CD8-positive, alpha-beta memory T cell (primary cell): ENCODE measurements around the gene VAV2. TPM values are rescaled to one million over a fixed set of nuclear protein-coding genes. Genes with fewer than 3 reads are reported as not detected.

Experiments used
- CTCF ChIA-PET: fragments of 350-600 bp; sonication (Branson Sonifier 250); formaldehyde crosslinking; loops from one replicate; lab custom pipeline; 2021; ENCODE audit warnings: antibody characterized with exemption; lab: Charles Lee
- POLR2A ChIA-PET: fragments of 350-600 bp; sonication (Branson Sonifier 250); formaldehyde crosslinking; loops from one replicate; lab custom pipeline; 2021; ENCODE audit warnings: antibody characterized with exemption; lab: Charles Lee
- DNase-seq, 5 donors: peaks; one replicate each; pipeline versions ENCODE4 v3.0.0 to v3.0.0-alpha.2; 2020 to 2022; ENCODE audit warnings: mixed read lengths in 1 of 5
- H3K27ac ChIP-seq: one replicate; pipeline ENCODE4 v1.7.0; 2013; ENCODE audit warnings: low read depth, mild to moderate bottlenecking, low read length, moderate library complexity
- H3K27me3 ChIP-seq: 2 replicates; pipeline ENCODE4 v1.7.0; 2013; ENCODE audit warnings: low read length, mild to moderate bottlenecking; ENCODE audit not compliant: insufficient read depth, poor library complexity, severe bottlenecking
- H3K36me3 ChIP-seq: 2 replicates; pipeline ENCODE4 v1.7.0; 2013; ENCODE audit warnings: mild to moderate bottlenecking, low read length, moderate library complexity; ENCODE audit not compliant: insufficient read depth
- H3K4me1 ChIP-seq: 2 replicates; pipeline ENCODE4 v1.7.0; 2013; ENCODE audit warnings: mild to moderate bottlenecking, low read length, moderate library complexity; ENCODE audit not compliant: insufficient read depth
- H3K4me3 ChIP-seq: 2 replicates; pipeline ENCODE4 v1.7.0; 2013; ENCODE audit warnings: mild to moderate bottlenecking, low read length
- H3K9me3 ChIP-seq: 2 replicates; pipeline ENCODE4 v1.7.0; 2013; ENCODE audit warnings: mild to moderate bottlenecking, low read length
- H3K27ac Mint-ChIP-seq, 8 donors: one replicate each; pipeline ENCODE4 v1.8.0; 2020 to 2021; ENCODE audit warnings: mixed read lengths in 8 of 8, mild to moderate bottlenecking in 6 of 8, inconsistent platforms in 3 of 8, moderate library complexity in 3 of 8
- H3K27me3 Mint-ChIP-seq, 2 donors: one replicate each; pipeline ENCODE4 v1.8.0; 2020 to 2021; ENCODE audit warnings: mixed read lengths in 2 of 2, mild to moderate bottlenecking in 1 of 2, moderate library complexity in 1 of 2
- H3K36me3 Mint-ChIP-seq, 3 donors: one replicate each; pipeline ENCODE4 v1.8.0; 2020 to 2021; ENCODE audit warnings: mixed read lengths in 3 of 3, inconsistent platforms in 1 of 3, mild to moderate bottlenecking in 1 of 3
- H3K4me1 Mint-ChIP-seq, 3 donors: one replicate each; pipeline ENCODE4 v1.8.0; 2020 to 2021; ENCODE audit warnings: mixed read lengths in 3 of 3, inconsistent platforms in 1 of 3, mild to moderate bottlenecking in 1 of 3
- H3K4me3 Mint-ChIP-seq, 7 donors: one replicate each; pipeline ENCODE4 v1.8.0; 2020 to 2021; ENCODE audit warnings: mixed read lengths in 7 of 7, mild to moderate bottlenecking in 6 of 7, moderate library complexity in 4 of 7, inconsistent platforms in 2 of 7
- H3K9me3 Mint-ChIP-seq, 5 donors: one replicate each; pipeline ENCODE4 v1.8.0; 2020 to 2022; ENCODE audit warnings: mixed read lengths in 5 of 5, mild to moderate bottlenecking in 3 of 5, moderate library complexity in 2 of 5, inconsistent platforms in 1 of 5
- polyA plus RNA-seq: library from polyadenylated mRNA; unstranded; fragments of 300-500 nt; fragmentation: Illumina TruSeq; gene quantifications from one replicate; pipeline ENCODE4 v1.2.3, GENCODE V29; 2021
- total RNA-seq, 2 experiments: library from RNA; stranded (reverse); gene quantifications; one replicate each; pipeline ENCODE4 v1.2.3, GENCODE V29; 2021

VAV2 gene
- total and polyA plus RNA-seq, 3 experiments from 2014 or later = 1.1 to 7.6 (median 6.0) TPM

DNA sequence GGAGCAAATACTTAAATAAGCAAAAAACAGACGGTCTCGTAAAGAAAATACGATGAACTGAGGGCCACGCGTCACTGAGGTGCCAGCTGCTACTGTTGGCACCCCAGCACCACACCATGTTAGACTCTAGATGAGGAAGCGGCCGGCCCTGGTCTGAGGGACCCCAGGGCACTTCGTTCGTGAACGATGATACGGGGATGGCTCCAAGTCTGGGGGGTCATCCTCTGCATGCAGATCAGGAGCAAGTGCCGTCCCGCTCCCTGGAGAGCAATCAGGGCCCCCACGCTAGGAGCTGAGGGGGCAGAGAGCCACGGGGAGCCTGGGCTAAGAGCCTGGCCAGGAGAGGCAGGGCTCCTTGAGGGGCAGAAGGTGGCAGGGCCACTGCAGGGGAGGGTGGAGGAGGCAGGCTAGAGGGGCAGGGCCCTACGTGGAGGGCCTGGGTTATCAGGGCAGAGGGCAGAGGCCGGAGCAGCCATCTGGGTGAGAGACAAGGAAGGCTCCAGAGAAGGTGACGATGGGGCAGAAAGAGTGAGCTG, 278.1 kb downstream of the VAV2 start:
- ChIA-PET CTCF (interaction anchor here (1.0 to 2.5 kb wide), 2 partner anchors 11 to 31 kb away, joined by 4 to 9 read pairs; no protein-coding TSS in a partner anchor), POLR2A (no interaction called here)
- H3K4me1 Mint-ChIP-seq = peaks cover 8 to 16% (median 8%) of the 10 kb centered on the region in 3 donors
- no peak overlapping the region for H3K27ac Mint-ChIP-seq
- no peak overlapping the region for H3K27ac ChIP-seq
- no peak overlapping the region for H3K4me3 ChIP-seq
- no peak for DNase-seq
- no peaks in the 10 kb centered on the region for H3K36me3 Mint-ChIP-seq
- H3K4me3 Mint-ChIP-seq = no peak overlapping the region
- H3K4me1 ChIP-seq = peaks cover 16% of the 10 kb centered on the region
- no peaks in the 10 kb centered on the region for H3K9me3 Mint-ChIP-seq
- no peaks in the 10 kb centered on the region for H3K36me3 ChIP-seq
- H3K9me3 ChIP-seq = no peaks in the 10 kb centered on the region
- no peaks in the 10 kb centered on the region for H3K27me3 ChIP-seq
- peaks cover 7 to 18% of the 10 kb centered on the region in 2 donors for H3K27me3 Mint-ChIP-seq

DNA sequence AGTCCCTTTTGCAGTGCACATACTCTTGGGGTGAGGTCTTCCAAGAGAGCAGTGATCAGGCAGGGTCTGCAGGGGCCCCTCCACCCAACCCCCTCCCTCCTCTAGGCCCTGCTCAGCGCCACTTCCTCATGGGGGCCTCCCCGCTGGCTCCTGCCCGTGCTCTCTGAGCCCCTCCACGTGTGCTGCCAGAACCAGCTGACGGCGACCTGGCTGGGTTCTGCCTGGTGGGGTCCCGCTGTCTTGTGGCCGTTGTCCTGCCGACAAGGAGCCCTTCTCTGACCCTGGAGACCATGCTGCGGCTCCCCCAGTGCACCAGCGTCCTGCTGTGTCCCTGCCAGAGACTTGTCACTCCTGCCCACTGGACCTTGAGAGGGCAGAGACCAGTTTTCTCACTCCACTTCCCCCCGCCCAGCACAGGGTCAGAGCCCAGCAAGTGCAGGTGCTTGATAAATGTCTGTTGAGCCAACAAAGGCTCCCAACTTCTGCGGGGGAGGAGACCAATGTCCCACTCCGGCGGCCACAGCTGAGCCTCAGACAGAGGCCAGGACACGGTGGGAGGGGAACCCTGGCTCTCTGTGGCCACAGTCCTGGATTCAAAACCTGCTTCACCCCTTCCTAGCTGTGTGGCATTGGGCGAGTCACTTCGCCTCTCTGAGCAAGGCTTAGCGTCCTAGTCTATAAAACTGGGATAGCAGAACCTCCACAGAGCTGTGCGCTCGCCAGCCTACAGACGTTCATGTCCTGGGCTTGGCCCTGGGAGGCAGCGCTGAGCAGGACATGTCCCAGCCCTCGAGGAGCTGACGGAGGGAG, 278.8 kb downstream of the VAV2 start:
- Histone ChIP-seq H3K27me3 (no peaks in the 10 kb centered on the region), H3K27ac (no peak overlapping the region), H3K4me3 (no peak overlapping the region), H3K4me1 (peaks cover 23% of the 10 kb centered on the region), H3K36me3 (no peaks in the 10 kb centered on the region), H3K9me3 (no peaks in the 10 kb centered on the region)
- Mint-ChIP-seq H3K9me3 (no peaks in the 10 kb centered on the region), H3K36me3 (no peaks in the 10 kb centered on the region), H3K27ac (no peak overlapping the region), H3K27me3 (peaks cover 7 to 13% of the 10 kb centered on the region in 2 donors), H3K4me1 (peaks cover 8 to 16% (median 8%) of the 10 kb centered on the region in 3 donors), H3K4me3 (no peak overlapping the region)
- ChIA-PET POLR2A (no interaction called here), CTCF (interaction anchor here (2.5 kb wide), 1 partner anchor 11 kb away, joined by 9 read pairs; no protein-coding TSS in a partner anchor)
- no peak for DNase-seq

DNA sequence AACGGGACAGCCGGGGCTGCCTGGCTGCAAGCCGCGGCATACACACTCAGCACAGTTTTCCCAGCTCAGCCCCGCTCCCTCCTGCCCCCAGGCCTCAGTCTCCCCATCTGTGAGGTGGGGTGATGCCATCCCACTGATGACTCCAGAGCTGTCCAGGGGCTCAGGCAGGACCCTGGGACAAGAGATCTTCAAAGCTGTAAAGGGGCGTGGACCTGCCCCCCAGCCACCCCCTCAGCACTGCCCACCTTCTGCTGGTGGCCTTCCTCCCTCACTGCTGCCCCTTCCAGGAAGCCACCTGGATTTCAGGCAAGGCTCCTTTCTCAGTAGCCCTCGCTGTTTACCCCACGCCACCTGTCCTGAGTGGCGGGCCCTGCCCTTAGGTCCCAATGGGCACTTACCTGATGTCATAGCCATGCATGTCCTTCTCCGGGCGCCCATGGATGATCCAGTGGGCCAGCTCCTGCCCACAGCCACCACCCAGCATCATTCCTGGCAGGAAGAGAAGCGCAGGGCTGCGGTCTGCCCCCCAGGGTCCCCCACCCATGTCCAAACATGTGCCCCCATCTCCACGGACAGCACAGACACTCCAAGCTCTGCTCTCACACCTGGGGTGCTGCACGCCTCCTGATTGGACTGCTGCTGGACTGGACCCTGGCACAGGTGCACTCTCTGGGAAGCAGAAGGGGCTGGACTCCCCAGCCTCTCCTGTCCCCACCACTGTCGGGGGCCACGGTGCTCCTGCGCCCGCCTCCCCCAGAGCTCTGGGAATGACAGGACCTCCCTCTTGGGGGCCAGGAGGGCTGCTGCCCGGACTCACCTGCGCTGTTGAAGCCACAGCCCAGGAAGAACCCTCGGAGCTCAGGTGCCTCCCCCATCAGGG, 279.7 kb downstream of the VAV2 start:
- Mint-ChIP-seq H3K4me1 (peaks cover 8 to 16% (median 8%) of the 10 kb centered on the region in 3 donors), H3K36me3 (no peaks in the 10 kb centered on the region)
- POLR2A ChIA-PET = no interaction called here

More for the DNA sequence above, 279.7 kb downstream of the VAV2 start:
- DNase-seq = peak in 1 of 5 donors; percentile 42
- no peak overlapping the region for H3K27ac ChIP-seq
- peaks cover 23% of the 10 kb centered on the region for H3K4me1 ChIP-seq
- CTCF ChIA-PET = interaction anchor here (1.4 to 2.5 kb wide), 2 partner anchors 10 to 123 kb away, joined by 3 to 9 read pairs; no protein-coding TSS in a partner anchor
- Mint-ChIP-seq H3K27ac (peak overlapping the region in 1 of 8 donors; percentile 27), H3K27me3 (peaks cover 4 to 6% of the 10 kb centered on the region in 2 donors), H3K9me3 (no peaks in the 10 kb centered on the region), H3K4me3 (no peak overlapping the region)
- H3K27me3 ChIP-seq = no peaks in the 10 kb centered on the region
- no peaks in the 10 kb centered on the region for H3K36me3 ChIP-seq
- H3K9me3 ChIP-seq = no peaks in the 10 kb centered on the region
- H3K4me3 ChIP-seq = no peak overlapping the region

Other genes with a start within 250 kb of the VAV2 start
- 10 to 100 TPM; 15.4 TPM for gene BRD3OS, start 33.2 kb upstream of the VAV2 start, total RNA-seq
- gene BRD3OS, start 33.2 kb upstream of the VAV2 start, polyA plus RNA-seq = 26.2 TPM
- 10 to 100 TPM; 35.5 to 39.4 TPM for gene BRD3, start 75.7 kb upstream of the VAV2 start, total RNA-seq
- 41.5 TPM for gene BRD3, start 75.7 kb upstream of the VAV2 start, polyA plus RNA-seq
- gene WDR5, start 143.8 kb upstream of the VAV2 start, total RNA-seq = 10 to 100 TPM; 62.2 to 64.3 TPM
- gene WDR5, start 143.8 kb upstream of the VAV2 start, polyA plus RNA-seq = 16.4 TPM
- gene RNU6ATAC, start 172.2 kb upstream of the VAV2 start, total RNA-seq = 10 to 100 TPM in 1 of 2 experiments, 1 to 10 TPM in 1; 9.7 to 15.5 TPM
- not detected for gene RNU6ATAC, start 172.2 kb upstream of the VAV2 start, polyA plus RNA-seq